RWPE2 (cell line): ENCODE results near the gene MDC1.

Source experiments
- ATAC-seq: fragments of 200-7000 bp; cut with Tn5 transposase; 3 replicates; pipeline ENCODE4 v1.9.1; 2021; ENCODE audit warnings: low read depth
- DNase-seq: peaks from one replicate; pipeline ENCODE4 v3.0.0-alpha.2; 2020; ENCODE audit warnings: low spot score
- H3K27ac ChIP-seq: fragments of 450-650 bp; 2 replicates; pipeline ENCODE4 v1.5.1; 2017; ENCODE audit warnings: mild to moderate bottlenecking; ENCODE audit not compliant: poor library complexity, severe bottlenecking
- H3K27me3 ChIP-seq: fragments of 250-450 bp; sonication (Bioruptor Pico); 2 replicates; pipeline ENCODE4 v1.5.1; 2021; ENCODE audit warnings: mild to moderate bottlenecking, moderate library complexity; ENCODE audit not compliant: insufficient read depth, poor library complexity, severe bottlenecking
- H3K36me3 ChIP-seq: fragments of 250-450 bp; sonication (Bioruptor Pico); 2 replicates; pipeline ENCODE4 v1.5.1; 2020; ENCODE audit warnings: low read depth, mild to moderate bottlenecking, moderate library complexity
- H3K4me1 ChIP-seq: fragments of 250-450 bp; sonication (Bioruptor Pico); 2 replicates; pipeline ENCODE4 v1.5.1; 2021; ENCODE audit warnings: mild to moderate bottlenecking, moderate library complexity; ENCODE audit not compliant: insufficient read depth, poor library complexity, severe bottlenecking
- H3K4me3 ChIP-seq: fragments of 250-450 bp; sonication (Bioruptor Pico); 2 replicates; pipeline ENCODE4 v1.5.1; 2021; ENCODE audit warnings: mild to moderate bottlenecking, moderate library complexity; ENCODE audit not compliant: severe bottlenecking
- H3K9me3 ChIP-seq: fragments of 250-450 bp; sonication (Bioruptor Pico); 2 replicates; pipeline ENCODE4 v1.5.1; 2021; ENCODE audit warnings: mild to moderate bottlenecking, moderate library complexity; ENCODE audit not compliant: severe bottlenecking
- CTCF ChIP-seq: fragments of 450-650 bp; IDR thresholded peaks from one replicate; pipeline ENCODE4 v1.5.1; 2017; ENCODE audit warnings: mild to moderate bottlenecking, moderate library complexity; ENCODE audit not compliant: poor library complexity, severe bottlenecking

The MDC1 gene

GRCh38 chr6:30749554-30750378 is 32.7 kb upstream of the MDC1 start:
- no peaks in the 10 kb centered on the region for H3K27me3 ChIP-seq
- peaks cover 63% of the 10 kb centered on the region for H3K4me1 ChIP-seq
- peak; percentile 52 for ATAC-seq
- H3K9me3 ChIP-seq: no peaks in the 10 kb centered on the region
- no peak for TF ChIP-seq CTCF
- DNase-seq: peak; percentile 88
- no peaks in the 10 kb centered on the region for H3K36me3 ChIP-seq
- H3K4me3 ChIP-seq: no peak overlapping the region
- H3K27ac ChIP-seq: peak overlapping the region; percentile 98

- peaks cover 55% of the 10 kb centered on the region for H3K4me1 ChIP-seq
- TF ChIP-seq CTCF: no peak
- no peaks in the 10 kb centered on the region for H3K9me3 ChIP-seq
- H3K4me3 ChIP-seq: no peak overlapping the region
- no peaks in the 10 kb centered on the region for H3K27me3 ChIP-seq
- H3K27ac ChIP-seq: peak overlapping the region; percentile 98
- ATAC-seq: peak; percentile 20
- no peak for DNase-seq
- peaks cover 3% of the 10 kb centered on the region for H3K36me3 ChIP-seq
Observed at GRCh38 chr6:30748851-30749540, 31.9 kb upstream of the MDC1 start.

DNA sequence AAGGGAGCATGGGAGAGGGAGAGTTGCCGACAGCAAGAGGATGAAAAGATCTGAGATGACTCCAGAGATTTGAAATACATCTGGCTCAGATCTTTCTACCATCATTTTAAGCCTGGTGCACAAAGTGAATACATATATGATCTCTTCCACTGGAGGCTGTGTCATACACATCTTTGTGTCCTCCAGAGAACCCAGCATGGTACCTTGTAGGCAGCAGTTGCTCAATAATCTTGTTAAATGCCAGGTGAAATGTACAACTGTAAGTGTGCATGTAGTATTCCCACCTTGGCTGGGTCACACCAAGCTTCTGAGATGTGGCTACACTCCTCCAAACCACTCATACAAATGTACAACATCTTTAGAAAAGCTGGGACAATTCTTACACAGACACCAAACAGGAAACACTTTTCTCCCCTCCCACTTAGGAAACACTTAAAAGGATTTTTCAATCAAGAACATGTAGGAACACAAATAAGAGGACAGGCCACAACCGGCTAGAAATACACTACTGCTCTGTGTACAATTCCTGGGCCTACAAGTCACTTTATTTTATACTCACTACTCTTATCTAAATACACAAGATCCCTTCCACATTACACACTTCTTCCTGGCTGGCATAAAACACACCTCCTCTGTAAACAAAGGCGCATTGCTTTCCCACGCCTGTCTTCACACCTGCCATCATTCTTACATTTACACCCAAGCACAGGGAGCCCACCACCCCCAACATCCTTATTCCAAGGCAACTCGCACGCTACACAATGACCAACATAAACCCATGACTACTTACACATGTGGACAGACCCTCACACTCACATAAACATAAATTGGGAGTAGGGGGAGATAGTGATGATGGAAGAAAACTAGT is 31.1 kb upstream of the MDC1 start:
- ATAC-seq (0 out of 3 replicates have a peak, but pooled peaks have one; percentile 3), DNase-seq (no peak)
- H3K27me3 ChIP-seq: no peaks in the 10 kb centered on the region
- H3K27ac ChIP-seq: peak overlapping the region; percentile 98
- peaks cover 52% of the 10 kb centered on the region for H3K4me1 ChIP-seq
- H3K9me3 ChIP-seq: no peaks in the 10 kb centered on the region
- H3K36me3 ChIP-seq: peaks cover 12% of the 10 kb centered on the region
- no peak overlapping the region for H3K4me3 ChIP-seq
- no peak for TF ChIP-seq CTCF

DNA sequence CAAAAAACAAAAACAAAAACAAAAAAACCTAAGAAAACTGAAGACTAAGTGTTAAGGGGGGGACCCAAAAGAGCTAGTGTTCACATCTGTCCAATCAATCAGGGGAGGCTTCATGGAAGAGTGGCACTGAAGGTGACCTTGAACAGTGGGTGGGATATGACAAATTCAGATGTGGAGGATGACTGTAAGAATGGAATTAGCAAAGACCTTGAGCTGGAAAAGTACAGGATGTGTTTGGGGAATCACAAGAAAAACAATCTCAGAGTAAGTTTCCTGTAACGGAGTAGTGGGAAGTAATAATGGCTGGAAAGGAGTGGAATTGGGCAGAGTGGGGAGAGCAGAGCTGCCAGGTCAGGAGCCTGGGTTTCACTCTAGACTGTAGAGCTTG is 30.2 kb upstream of the MDC1 start:
- DNase-seq (no peak), ATAC-seq (no peak)
- no peak for TF ChIP-seq CTCF
- Histone ChIP-seq H3K9me3 (no peaks in the 10 kb centered on the region), H3K27me3 (no peaks in the 10 kb centered on the region), H3K27ac (peak overlapping the region; percentile 98), H3K36me3 (peaks cover 14% of the 10 kb centered on the region), H3K4me1 (peaks cover 45% of the 10 kb centered on the region), H3K4me3 (no peak overlapping the region)
